CD4-positive, alpha-beta T cell treated with Interleukin-4 for 1 hour (primary cell): Measurements from ENCODE around the gene TOMM20.
"Not testable (repeated sequence)": the region's sequence is repeated elsewhere in the genome, so short reads cannot be mapped to it uniquely, and the experiment has no call there.

Experiments used
- DNase-seq, 2 donors: peaks; one replicate each; pipeline ENCODE4 v3.0.0-alpha.2; 2020 to 2022

Gene TOMM20

GRCh38 chr1:235077571-235078479, 50.8 kb downstream of the TOMM20 start:
- peak; percentile 23 to 70 for DNase-seq

- no peak for DNase-seq
Measured at GRCh38 chr1:235077163-235077540, 51.5 kb downstream of the TOMM20 start.

- DNase-seq = no peak
Measured at GRCh38 chr1:235076504-235077162, 52.0 kb downstream of the TOMM20 start.

- DNase-seq = no peak
Measured at GRCh38 chr1:235075777-235076308, 52.8 kb downstream of the TOMM20 start.

- peak; percentile 51 to 75 for DNase-seq
Measured at GRCh38 chr1:235075048-235075776, 53.4 kb downstream of the TOMM20 start.

GRCh38 chr1:235074523-235075047, 54.1 kb downstream of the TOMM20 start:
- peak in 1 of 2 donors; percentile 48 for DNase-seq

GRCh38 chr1:235073968-235074522, 54.6 kb downstream of the TOMM20 start:
- no peak for DNase-seq

- DNase-seq = peak in 1 of 2 donors; percentile 76
Measured at GRCh38 chr1:235073331-235073967, 55.2 kb downstream of the TOMM20 start.

GRCh38 chr1:235072577-235072976, 56.1 kb downstream of the TOMM20 start:
- DNase-seq = not testable (repeated sequence)

GRCh38 chr1:235072096-235072495, 56.5 kb downstream of the TOMM20 start:
- no peak for DNase-seq

- DNase-seq = no peak
Measured at GRCh38 chr1:235070819-235071218, 57.8 kb downstream of the TOMM20 start.

GRCh38 chr1:235069577-235070563, 58.8 kb downstream of the TOMM20 start:
- no peak for DNase-seq

GRCh38 chr1:235069176-235069575, 59.5 kb downstream of the TOMM20 start:
- DNase-seq = no peak

GRCh38 chr1:235068158-235069121, 60.2 kb downstream of the TOMM20 start:
- DNase-seq = no peak

GRCh38 chr1:235067396-235068157, 61.1 kb downstream of the TOMM20 start:
- peak in 1 of 2 donors; percentile 57 for DNase-seq

- DNase-seq = no peak
Measured at GRCh38 chr1:235063068-235063765, 65.4 kb downstream of the TOMM20 start.

- no peak for DNase-seq
Measured at GRCh38 chr1:235060607-235061470, 67.8 kb downstream of the TOMM20 start.
